Measurements from ENCODE around the gene PSMB4.
"Not testable (repeated sequence)": the region's sequence is repeated elsewhere in the genome, so short reads cannot be mapped to it uniquely, and the experiment has no call there.

PSMB4 gene

DNA sequence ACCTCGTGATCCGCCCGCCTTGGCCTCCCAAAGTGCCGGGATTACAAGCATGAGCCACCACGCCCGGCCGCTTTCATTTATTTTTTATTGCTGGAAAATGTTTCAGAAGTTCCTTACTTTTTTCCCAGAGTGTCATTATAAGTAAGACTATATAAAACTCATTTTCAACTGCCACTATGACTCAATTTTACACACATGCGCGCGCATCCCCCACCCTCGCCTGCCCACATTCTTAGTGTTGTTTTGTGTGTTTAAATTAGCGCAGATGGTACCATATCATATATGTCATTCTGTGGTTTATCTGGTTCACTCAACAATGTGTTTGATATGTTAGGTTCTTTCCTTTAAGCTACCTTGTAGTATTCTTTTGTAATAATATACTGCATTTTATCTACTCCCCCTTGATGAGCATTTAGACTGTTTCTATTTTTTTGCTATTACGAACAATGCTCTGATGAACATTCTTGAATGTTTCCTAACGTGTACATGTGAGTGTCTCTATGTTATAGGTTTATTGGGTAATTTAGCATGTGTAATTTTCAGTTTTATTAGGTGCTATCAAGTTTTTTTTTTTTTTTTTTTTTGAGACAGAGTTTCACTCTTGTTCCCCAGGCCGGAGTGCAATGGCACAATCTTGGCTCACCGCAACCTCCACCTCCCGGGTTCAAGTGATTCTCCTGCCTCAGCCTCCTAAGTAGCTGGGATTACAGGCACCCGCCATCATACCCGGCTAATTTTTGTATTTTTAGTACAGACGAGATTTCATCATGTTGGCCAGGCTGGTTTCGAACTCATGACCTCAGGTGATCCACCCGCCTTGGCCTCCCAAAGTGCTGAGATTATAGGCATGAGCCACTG, 8.9 kb upstream of the PSMB4 start:
- DNase-seq = not testable (repeated sequence)

DNA sequence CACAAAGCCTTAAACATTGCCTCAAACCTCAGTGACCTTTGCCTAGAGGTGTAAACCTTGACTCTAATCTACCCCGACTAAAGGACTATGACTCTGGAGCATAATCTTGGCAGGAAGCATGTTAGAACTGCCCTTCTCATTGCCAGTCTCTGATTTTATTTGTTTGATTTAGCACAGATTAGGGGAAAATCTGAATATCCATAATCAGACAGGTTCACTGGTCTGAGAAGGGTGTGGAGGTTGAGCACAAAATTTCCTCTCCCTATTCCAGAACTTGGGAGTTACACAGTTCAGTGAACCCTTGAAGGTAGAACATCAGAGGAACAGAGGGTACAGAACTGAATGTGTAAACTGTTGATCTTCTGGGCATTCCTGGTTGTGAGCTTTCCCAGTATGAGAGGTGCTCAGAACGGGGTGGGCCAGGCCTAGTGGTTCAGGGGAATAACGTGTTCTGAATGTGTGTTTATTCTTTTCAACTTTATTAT, 8.3 kb upstream of the PSMB4 start:
- no peak for DNase-seq

DNA sequence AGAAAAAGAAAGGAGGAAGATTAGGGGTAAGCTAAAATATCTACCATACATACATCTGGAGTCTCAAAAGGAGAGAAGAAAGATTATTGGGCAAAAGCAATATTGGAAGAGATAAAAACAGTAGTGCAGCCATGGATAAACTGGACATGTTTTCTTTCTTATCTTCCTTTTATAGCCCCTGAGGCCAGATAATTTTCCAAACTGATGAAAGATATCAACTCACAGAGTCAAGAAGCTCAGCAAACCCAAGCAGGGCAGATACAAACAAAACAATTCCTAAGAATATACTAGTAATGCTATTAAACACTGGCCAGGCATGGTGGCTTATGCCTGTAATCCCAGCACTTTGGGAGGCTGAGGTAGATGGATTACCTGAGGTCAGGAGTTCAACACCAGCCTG, 5.8 kb upstream of the PSMB4 start:
- no peak for DNase-seq

DNA sequence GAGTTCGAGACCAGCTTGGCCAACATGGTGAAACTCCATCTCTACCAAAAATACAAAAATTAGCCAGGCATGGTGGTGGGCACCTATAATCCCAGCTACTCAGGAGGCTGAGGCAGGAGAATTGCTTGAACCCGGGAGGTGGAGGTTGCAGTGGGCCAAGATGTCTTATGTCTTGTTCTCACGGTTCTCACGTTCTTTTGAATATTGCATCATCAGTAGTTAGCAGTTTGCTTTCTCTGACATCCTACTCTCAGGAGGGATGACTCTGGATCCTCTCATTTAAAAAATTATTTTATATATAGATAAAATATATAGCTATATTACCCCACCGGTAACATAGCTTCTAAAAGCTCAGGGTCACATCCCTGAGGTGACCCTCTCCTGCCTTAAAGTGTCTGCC, 3.1 kb upstream of the PSMB4 start:
- DNase-seq = not testable (repeated sequence)

DNA sequence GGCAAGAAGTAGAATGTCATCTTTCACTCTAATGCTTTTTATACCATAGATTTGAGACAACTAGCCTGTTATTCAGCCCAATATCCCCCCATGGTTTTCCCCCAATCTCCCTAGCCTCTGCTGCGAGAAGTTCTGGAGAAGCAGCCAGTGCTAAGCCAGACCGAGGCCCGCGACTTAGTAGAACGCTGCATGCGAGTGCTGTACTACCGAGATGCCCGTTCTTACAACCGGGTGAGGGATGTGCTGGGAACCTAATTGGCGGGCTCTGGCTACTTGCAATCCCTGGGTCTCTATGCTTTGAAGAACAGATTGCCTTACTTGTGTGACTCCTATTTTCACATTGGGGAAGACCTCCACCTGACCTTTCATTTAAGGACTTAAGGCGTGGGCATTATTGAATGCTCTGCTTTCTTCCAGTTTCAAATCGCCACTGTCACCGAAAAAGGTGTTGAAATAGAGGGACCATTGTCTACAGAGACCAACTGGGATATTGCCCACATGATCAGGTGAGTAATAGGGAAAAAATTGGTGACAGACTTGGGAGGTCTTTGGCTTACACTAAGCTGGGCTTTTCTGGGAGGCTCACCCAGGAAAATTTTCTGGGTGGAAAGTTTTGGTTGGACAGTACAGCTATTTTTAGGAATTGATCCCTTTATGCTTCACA, 1.9 kb downstream of the PSMB4 start:
- no peak for DNase-seq

DNA sequence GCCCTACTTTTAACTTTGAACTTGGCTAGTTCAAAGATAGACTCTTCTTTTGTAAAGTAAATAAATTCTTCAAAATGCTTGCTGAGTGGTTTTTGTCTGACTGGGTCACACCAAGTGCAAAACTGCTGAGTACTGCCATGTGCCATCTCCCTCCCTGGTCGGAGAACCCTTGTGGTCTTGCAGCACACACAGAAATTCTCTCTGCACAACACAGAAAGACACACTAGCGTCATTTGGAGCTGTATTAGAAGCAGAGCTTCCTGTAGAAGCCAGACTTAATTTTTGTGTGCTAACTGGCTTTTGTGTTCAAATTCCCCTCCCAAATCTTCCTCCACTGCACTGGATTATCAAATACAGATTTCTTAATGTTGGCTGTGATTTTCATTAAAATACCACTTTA, 2.5 kb downstream of the PSMB4 start:
- DNase-seq = no peak

DNA sequence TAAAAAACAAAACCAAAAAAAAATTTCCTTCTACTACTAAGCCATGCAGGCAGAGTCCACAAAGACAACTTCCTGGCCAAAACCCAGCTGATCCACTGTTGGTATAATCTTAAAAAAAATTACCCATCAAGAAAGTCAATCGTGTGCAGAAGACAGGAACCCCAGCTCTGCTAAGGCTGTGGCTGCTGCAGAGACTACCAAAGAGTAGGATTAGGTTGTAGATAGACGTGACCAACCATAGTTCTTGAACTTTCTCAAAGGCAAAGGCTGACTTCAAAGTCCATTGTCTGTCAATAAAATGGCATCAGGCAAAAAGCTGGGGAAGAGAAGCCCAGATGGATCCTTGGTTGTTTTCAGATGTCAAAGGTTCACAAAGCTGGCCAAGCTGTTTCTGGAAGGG, 3.4 kb downstream of the PSMB4 start:
- no peak for DNase-seq

DNA sequence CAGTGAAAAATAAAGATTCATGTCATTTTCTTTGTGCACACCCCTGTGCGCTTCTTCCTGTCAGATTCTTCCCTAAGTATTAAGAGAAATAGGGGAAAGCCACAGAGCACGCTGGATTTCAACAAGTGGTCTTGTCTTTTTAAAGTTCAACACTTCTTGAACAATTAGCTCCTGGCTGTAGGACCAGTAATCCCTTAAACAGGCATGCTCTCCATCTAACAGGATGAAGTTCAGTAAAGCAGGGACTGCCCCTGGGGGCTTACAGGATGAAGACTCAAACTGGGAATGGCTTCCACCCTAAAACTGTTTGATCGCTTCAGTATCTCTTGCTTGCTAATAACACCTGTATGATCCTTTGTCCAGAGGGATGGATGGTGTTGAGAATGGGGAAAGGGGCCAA, 4.2 kb downstream of the PSMB4 start:
- DNase-seq = no peak

DNA sequence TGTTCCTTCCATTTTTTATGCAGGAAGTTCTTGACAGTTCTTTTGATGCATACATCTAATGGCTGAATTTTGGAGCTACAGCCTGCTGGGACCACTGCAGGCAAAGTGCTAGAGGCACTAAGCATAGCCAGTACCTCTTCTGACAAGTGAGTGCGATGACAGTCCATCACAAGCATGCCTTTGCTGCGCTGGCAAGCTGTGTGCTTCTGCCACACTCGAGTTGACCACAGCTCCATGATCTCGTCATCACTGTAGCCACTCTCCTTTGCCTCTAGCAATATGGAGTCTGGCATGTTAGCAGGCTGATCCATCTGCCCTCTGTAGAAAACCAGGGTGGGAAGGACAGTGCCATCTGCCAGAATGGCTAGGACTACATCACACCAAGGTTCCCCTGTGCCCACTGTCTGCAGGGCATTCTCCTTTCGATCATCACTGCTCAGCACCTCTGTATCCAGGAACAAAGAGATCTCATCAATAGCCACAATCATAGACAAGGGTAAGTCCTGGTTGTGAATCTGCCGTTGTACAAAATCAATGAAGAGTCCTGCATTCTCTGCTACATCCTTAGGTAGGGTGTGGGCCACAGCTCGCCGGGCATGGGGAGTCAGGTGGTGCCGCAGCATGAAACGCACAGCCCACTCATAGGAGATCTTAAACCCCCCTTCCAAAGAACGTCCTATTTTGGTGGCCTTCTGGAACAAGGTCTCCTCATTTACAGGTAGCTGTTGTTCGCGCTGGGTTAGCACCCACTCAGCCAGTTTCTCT, 6.0 kb downstream of the PSMB4 start:
- no peak for DNase-seq

DNA sequence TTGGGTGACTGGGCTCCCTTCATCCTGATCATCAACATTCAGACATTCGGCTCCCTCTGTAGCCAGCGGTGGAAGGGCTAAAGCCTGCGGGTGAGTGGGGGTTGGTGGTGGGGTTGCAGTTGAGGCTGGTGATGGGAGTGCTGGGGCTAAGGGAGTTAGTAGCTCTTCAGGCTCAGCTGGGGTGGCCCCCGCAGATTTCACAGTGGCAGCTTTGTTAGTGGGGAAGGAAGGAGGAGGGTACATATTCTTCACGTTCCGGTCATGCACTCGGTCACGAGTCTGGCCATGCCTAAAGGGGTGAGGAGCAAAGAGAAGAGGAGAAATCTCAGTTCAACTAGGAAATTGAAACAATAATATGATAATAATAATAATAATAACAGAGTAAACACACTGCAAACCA, 6.8 kb downstream of the PSMB4 start:
- DNase-seq = no peak

DNA sequence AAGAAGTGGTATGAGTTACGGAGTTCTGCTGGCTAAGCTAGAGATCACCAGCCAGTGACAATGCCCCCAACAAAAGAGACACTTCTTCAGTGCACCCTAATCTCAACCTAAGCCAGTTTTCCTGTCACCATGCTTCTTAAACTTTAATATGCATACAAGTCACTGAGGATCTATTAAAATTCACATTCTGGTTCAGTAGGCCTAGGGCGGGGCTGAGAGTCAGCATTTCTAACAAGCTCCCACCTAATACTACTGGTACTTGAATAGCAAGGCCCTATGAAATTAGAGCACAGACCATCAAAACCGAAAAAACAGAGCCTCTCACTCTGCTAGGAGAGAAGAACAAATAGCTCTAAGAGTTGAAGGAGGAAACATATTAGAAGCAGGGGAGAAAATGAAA, 7.9 kb downstream of the PSMB4 start:
- no peak for DNase-seq

DNA sequence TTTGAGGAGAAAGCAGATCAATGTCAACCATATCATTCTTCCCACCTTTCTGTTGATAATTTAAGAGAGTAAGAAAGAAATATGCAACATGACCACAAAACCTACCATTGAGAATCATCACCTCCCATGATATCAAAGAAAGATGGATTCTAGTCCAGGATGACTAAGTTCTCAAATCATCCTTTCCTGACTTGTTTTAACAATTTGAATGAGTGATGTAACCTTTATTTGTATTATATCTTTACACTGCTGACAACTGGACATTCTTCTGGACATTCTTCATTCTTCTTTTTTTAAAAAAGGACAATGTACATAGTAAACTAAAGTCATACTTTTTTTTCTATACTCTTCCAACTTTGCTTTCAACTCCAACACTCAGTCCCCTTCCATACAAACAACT, 9.5 kb downstream of the PSMB4 start:
- no peak for DNase-seq

DNA sequence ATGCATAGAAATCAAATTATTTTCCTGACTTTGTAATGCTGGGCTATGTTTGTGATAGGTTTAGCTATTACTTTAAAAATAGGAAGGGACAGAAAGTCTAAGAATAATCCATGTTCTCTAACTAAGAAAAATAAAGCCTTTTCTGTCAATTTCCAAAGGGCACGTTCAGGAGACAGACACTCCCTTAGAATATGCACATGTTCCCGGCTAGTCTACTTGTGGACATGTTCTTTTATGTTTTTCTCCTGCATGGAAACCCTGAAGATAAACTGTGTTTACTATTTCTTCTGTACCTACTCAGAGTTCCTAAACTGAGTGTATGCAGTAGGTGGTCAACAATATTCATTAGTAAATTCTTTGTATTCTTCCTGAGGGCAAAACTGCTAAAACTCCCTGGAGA, 12.5 kb downstream of the PSMB4 start:
- no peak for DNase-seq

DNA sequence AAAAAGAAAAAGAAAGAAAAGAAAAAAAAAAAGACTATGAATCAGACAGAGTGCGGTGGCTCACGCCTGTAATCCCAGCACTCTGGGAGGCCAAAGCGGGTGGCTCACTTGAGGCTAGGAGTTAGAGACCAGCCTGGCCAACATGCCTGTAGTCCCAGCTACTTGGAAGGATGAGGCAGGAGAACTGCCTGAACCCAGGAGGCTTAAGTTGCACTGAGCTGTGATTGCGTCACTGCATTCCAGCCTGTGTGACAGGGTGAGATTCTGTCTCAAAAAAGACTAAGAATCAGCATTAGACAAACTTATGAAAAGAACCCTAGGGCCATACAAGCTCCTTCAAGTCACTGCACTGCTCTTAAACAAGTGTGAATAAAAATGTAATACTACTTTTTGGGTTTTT, 16.9 kb downstream of the PSMB4 start:
- DNase-seq = no peak

DNA sequence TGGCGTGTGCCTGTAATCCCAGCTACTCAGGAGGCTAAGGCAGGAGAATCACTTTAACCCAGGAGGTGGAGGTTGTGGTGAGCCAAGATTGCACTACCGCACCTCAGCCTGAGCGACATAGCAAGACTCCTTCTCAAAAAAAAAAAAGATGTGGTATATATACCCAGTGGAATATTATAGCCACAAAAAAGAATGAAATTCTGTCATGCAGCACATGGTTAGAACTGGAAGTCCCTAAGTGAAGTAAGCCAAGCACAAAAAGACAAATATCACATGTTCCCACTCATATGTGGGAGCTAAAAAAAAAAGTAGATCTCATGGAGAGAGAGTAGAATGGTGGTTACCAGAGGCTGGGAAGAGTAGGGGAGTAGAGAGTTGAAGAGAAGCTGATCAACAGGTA, 18.7 kb downstream of the PSMB4 start:
- no peak for DNase-seq

DNA sequence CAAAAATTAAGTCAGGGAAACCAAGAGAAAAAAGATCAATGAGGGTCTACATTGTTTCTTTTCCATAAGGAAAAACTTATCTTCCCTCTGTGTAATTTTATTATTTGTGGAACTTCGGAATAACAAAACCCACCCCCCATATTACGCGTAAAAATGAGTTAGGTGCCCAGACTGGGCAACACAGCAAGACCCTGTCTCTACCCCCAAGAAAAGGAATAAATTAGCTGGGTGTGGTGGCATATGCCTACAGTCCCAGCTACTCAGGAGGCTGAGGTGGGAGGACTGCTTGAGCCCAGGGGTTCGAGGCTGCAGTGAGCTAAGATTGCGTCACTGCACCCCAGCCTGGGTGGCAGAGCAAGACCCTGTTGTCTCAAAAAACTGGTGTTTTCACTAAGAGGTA, 20.4 kb downstream of the PSMB4 start:
- no peak for DNase-seq

DNA sequence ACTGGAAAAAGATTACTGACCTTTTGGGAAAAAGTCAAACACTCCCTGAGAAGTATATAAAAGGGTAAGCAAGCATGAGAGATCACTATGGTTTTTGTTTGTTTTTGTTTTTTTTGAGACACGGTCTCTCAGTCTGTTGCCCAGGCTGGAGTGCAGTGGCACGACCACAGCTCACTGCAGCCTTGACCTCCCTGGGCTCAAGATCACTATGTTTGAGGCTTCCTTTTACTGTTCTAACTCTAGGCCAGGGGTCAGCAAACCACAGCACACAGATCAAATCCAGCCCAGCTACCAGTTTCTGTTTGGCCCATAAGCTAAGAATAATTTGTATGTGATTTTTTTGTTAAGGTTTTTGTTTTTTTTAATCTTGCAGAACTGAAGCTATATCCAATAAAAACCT, 25.7 kb downstream of the PSMB4 start:
- no peak for DNase-seq

DNA sequence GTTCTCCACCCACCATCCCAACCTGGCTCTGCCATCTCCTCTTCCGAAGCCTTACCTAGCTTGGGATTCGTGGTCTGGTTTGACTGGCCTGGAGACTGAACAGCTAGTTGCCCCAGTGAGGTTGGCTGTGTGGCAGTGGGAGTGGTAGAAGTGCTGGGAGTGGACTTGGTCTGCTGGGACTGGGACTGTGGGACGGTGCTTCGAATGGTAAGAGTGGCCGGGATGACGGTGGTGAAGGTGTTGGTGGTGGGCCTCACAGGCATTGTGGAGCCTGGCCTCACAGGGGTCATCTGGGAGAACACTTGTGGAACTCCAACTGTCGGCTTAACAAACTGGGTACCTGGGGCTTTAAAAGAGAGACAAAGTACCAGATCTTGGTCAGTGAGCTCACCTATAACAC, 28.7 kb downstream of the PSMB4 start:
- no peak for DNase-seq

DNA sequence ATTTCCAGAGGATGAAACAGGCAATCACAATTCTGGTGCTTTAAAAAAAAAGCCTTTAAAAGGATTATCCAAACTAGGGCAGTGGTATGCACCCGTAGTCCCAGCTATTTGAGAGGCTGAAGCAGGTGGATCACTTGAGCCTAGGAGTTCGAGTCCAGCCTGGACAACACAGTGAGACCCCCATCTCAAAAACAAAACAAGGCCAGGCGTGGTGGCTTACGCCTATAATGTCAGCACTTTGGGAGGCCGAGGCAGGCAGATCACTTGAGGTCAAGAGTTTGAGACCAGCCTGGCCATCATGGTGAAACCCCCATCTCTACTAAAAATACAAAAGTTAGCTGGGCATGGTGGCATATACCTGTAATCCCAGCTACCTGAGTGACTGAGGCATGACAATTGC, 34.5 kb downstream of the PSMB4 start:
- not testable (repeated sequence) for DNase-seq

DNA sequence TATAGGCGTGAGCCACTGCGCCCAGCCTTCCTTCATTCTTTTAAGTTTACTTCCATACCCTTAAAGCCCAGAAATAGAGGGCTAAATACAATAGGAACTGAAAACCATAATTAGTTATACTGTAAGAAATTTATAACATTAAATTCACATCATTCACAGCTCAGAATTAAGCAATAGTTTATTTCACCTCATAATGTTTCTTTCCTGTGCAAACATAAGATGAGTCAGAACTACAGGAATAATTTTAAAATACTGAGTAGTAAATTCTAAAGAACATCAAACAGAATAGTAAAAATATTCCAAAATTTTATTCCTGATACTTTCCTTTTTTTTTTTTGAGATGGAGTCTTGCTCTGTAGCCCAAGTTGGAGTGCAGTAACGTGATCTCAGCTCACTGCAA, 35.8 kb downstream of the PSMB4 start:
- DNase-seq = no peak

DNA sequence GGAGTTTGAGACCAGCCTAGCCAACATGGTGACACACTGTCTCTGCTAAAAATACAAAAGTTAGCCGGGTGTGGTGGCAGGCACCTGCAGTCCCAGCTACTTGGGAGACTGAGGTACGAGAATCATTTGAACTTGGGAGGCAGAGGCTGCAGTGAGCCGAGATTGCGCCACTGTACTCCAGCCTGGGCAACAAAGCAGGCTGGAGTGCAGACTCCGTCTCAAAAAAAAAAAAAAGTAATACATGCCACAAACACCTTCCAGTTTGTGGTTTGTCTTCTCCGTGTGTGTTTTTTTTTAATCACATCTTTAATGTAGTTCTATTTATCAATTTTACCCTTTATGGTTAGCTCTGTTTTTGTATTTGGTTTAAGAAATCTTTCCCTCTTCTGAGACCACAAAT, 37.6 kb downstream of the PSMB4 start:
- DNase-seq = no peak

DNA sequence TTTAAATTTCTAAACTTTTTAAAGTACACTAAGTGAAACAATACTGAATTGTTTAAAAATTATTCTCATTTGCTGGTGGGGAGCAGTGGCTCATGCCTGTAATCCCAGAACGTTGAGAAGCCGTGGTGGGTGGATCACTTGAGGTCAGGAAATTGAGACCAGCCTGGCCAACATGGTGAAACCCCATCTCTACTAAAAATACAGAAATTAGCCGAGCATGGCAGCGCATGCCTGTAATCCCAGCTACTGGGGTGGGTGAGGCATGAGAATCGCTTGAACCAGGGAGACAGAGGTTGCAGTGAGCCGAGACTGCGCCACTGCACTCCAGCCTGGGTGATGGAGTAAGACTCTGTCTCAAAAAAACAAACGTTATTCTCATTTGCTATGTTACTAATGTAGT, 38.0 kb downstream of the PSMB4 start:
- not testable (repeated sequence) for DNase-seq

DNA sequence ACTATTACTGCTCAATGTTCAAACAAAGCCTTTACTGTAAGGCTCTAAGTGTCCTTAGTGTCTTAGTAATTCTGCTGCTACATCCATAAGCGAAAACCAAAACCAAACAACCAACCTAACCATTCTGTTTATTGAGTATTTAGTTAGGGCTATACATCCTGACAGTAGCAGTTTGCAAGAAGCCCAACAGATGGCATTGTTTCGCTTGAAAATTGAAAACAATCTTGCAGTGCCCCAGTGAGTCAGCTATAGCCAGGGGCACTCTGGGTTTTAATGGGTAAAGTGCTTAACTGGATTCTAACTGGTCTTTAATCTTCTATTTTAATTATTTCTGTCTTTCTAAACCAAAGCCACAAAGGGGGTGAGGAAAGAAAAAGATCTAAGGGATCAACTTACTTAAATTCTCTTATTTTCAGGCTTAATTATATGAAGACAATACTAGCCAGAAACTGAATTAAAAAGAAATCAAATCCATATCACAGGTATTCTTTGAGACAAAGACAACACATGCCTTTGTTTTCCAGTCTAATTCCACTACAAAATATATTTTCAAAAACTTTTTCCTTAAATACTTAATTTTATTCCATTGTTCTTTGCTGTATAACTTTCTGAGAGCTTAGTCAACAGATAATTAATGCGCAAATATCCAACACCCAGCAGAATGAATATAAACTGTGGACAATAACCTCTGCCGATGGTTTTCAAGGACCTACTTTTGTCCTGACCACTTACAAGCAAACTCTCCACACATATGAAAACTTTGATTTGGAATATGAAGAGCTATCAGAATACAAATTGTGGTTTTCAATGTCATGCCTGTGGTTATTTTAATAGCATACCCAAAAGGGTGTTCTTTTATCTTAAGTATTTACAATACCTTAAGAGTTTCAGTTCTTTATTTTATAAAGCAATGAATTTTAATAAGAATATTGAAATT, 44.7 kb downstream of the PSMB4 start:
- peak; percentile 61 for DNase-seq

Data from NCI-H1105 treated with DMSO at 0.1 percent for 48 hours (cell line).